IMR-90 (cell line): Measurements from ENCODE around the gene NISCH.

Experiments
- BHLHE40 ChIP-seq: fragments of 150-350 bp; IDR thresholded peaks from 2 replicates; pipeline ENCODE4 v1.6.1; 2016; ENCODE audit warnings: mild to moderate bottlenecking, low read depth, low read length
- CTCF ChIP-seq: conservative IDR thresholded peaks from 2 replicates; pipeline ENCODE4 v1.5.1; 2012; ENCODE audit warnings: mild to moderate bottlenecking, low read depth, low read length, improper control_type of control experiment
- POLR2A ChIP-seq: IDR thresholded peaks from 2 replicates; pipeline ENCODE4 v1.6.1; 2012; ENCODE audit warnings: mild to moderate bottlenecking, low read depth, low read length

- TF ChIP-seq CTCF (no peak), POLR2A (no peak), BHLHE40 (peak; percentile 79)
Observed at GRCh38 chr3:52507359-52507758, 52.0 kb downstream of the NISCH start.
